ENCODE measurements around the gene ZBTB1. TPM values are rescaled to one million over a fixed set of nuclear protein-coding genes. Genes with fewer than 3 reads are reported as not detected.

ZBTB1 gene
- total and polyA plus RNA-seq, 9 of the 15 experiments (the other 6 are each of a cell fraction or from before 2014, with no cell fraction given), result 2.3 to 16.5 (median 9.0) TPM

DNA sequence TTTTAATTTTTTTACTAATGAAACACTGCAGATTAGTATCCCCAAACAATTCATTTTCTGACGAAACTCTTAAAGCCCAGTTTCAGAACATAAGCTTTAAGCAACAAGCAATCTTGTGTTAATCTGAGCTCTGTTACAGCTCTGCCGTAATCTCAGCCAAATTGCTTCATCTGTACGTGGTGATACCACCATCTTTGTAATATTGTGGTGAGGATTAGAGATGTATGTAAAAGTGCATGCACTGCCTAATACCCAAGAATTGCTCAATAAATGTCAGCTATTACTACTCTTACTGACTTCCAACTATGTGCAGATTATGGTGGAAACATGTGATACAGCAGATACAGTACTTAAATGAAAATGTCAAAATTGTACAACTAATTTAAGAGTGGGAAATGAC is 37.5 kb upstream of the ZBTB1 start (continued):
- TF ChIP-seq, protein P1, sequence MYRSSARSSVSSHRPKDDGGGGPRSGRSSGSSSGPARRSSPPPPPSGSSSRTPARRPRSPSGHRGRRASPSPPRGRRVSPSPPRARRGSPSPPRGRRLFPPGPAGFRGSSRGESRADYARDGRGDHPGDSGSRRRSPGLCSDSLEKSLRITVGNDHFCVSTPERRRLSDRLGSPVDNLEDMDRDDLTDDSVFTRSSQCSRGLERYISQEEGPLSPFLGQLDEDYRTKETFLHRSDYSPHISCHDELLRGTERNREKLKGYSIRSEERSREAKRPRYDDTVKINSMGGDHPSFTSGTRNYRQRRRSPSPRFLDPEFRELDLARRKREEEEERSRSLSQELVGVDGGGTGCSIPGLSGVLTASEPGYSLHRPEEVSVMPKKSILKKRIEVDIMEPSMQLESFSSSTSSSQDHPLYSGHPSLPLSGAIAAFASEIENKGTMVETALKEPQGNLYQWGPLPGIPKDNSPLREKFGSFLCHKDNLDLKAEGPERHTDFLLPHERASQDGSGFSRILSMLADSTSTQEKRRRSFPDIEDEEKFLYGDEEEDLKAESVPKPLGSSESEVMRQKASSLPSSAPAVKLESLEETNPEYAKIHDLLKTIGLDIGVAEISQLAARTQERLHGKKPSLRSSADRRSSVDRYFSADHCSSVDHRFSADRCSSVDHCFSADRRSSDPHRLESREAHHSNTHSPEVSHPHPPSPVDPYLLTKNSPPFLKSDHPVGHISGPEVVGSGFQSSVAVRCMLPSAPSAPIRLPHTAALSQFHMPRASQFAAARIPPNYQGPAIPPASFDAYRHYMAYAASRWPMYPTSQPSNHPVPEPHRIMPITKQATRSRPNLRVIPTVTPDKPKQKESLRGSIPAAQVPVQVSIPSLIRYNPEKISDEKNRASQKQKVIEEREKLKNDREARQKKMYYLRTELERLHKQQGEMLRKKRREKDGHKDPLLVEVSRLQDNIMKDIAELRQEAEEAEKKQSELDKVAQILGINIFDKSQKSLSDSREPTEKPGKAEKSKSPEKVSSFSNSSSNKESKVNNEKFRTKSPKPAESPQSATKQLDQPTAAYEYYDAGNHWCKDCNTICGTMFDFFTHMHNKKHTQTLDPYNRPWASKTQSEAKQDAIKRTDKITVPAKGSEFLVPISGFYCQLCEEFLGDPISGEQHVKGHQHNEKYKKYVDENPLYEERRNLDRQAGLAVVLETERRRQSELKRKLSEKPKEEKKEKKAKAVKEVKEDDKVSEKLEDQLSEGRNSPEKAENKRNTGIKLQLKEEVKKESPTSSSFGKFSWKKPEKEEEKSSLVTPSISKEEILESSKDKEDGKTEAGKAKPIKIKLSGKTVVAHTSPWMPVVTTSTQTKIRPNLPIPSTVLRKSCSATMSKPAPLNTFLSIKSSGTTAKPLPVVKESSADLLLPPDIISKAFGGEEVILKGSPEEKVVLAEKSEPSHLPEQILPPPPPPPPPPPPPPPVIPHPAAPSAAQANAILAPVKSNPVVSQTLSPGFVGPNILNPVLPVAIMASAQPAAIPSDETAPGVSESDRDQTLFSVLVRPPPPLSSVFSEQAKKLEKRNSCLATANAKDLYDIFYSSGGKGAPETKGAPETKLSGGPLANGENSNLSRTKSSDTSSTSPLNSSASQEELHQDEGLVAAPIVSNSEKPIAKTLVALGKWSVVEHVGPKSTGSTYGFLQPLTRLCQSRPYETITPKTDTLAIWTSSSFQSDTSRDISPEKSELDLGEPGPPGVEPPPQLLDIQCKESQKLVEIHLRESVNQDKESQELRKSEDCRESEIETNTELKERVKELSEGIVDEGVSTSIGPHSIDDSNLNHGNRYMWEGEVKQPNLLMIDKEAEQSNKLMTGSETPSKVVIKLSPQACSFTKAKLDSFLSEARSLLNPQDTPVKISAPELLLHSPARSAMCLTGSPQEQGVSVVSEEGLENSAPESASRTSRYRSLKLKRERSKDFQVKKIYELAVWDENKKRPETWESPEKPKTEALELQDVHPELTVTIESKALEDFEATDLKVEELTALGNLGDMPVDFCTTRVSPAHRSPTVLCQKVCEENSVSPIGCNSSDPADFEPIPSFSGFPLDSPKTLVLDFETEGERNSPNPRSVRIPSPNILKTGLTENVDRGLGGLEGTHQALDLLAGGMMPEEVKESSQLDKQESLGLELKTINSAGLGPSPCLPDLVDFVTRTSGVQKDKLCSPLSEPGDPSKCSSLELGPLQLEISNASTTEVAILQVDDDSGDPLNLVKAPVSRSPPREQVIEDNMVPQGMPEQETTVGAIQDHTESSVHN (IDR thresholded peaks at IDR 0.05; ENCODE audit: borderline replicate concordance in 1 of 2, low read depth in 1 of 2), result no peak
- TF ChIP-seq ZNF507 (tag; conservative IDR thresholded peaks at IDR 0.05), result no peak

DNA sequence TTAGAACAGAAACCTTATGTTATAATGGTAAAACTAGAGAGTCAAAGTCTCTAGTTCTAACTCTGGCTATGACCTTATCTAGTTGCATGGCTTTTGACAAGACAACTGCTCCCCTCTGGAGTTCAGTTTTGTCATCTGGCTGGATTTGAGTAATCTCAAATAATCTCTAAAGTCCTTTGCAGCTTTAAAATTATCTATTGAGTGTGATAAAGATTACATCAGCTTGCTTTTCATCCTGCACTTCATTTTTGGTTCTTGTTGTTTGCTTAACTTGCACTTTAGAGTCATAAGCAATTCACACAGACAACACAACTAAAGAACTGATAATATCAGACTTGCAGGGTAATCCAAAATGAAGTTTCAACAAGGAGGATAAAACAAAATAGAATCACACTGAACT is 37.0 kb upstream of the ZBTB1 start:
- Histone ChIP-seq H3K36me3 (ENCODE audit: control insufficient read depth, insufficient read depth, low read length) (no peaks in the 10 kb centered on the region), H3K9ac (ENCODE audit: insufficient read depth in 1 of 2, low read depth in 2 of 2, low read length in 2 of 2) (no peak overlapping the region), H3K9me1 (ENCODE audit: control insufficient read depth, insufficient read depth, low read length) (no peaks in the 10 kb centered on the region), H3K4me2 (ENCODE audit: insufficient read depth, low read length) (no peak overlapping the region), H3K27me3 (ENCODE audit: control insufficient read depth in 2 of 2, insufficient read depth in 2 of 2, low read length in 2 of 2) (no peaks in the 10 kb centered on the region), H3K79me2 (ENCODE audit: control insufficient read depth, insufficient read depth, low read length) (no peaks in the 10 kb centered on the region), H2AFZ (ENCODE audit: low read depth, low read length) (no peak overlapping the region), H3K4me3 (no peak overlapping the region), H3K9me3 (replicated peaks; ENCODE audit: control insufficient read depth, insufficient read depth, low read depth, low read length) (no peaks in the 10 kb centered on the region), H3K27ac (ENCODE audit: extremely low read depth, low read depth, low read length) (no peak overlapping the region), H3K4me1 (replicated peaks in 1 of 2; ENCODE audit: control insufficient read depth in 2 of 2, insufficient read depth in 2 of 2, low read length in 2 of 2) (peaks cover 8 to 9% of the 10 kb centered on the region in 2 experiments; a peak in 4 of 5 replicates), H4K20me1 (replicated peaks; ENCODE audit: control insufficient read depth, insufficient read depth, low read length) (no peaks in the 10 kb centered on the region; the same call in 1 of the 2 replicates)
- intact Hi-C loops (cut with micrococcal nuclease) (loop anchor here (5.0 kb wide), 1 partner anchor 40 kb away; no protein-coding TSS in a partner anchor), in situ Hi-C loops (cut with MboI) (loop anchor here (10.0 kb wide), 1 partner anchor 123 kb away; no protein-coding TSS in a partner anchor)
- ATAC-seq (no peak), FAIRE-seq (no peak), DNase-seq (ENCODE audit: extremely low read depth in 1 of 4, low spot score in 3 of 4) (no peak)
- BruUV-seq (replicated peaks), result no TSS peak
- POLR2A ChIA-PET, result no interaction called here
- TF ChIP-seq ARID1B (IDR thresholded peaks at IDR 0.05), result no peak
- peak; percentile 41; the same call in 1 of the 2 replicates for TF ChIP-seq HMBOX1 (IDR thresholded peaks at IDR 0.05)
- CTCF ChIA-PET (ENCODE audit: low intra/inter-chr PET ratio), result no interaction called here
